ENCODE data around the gene CLECL1. TPM values are rescaled to one million over a fixed set of nuclear protein-coding genes. Genes with fewer than 3 reads are reported as not detected.

Gene CLECL1
- total RNA-seq, 1 donor from 2014 or later, result not detected

GRCh38 chr12:9755567-9755966 is 22.7 kb upstream of the CLECL1 start:
- Mint-ChIP-seq H3K36me3 (ENCODE audit: low read depth, unreplicated experiment) (no peaks in the 10 kb centered on the region), H3K4me1 (ENCODE audit: low read depth, unreplicated experiment) (no peaks in the 10 kb centered on the region), H3K9me3 (ENCODE audit: unreplicated experiment) (no peaks in the 10 kb centered on the region), H3K4me3 (ENCODE audit: unreplicated experiment) (no peak overlapping the region), H3K27me3 (ENCODE audit: low read depth, unreplicated experiment) (no peaks in the 10 kb centered on the region), H3K27ac (ENCODE audit: unreplicated experiment) (no peak overlapping the region)
- Histone ChIP-seq H3K79me2 (ENCODE audit: insufficient read depth, low read length) (no peaks in the 10 kb centered on the region), H3K9ac (ENCODE audit: low read length) (no peak overlapping the region), H3K4me3 (ENCODE audit: insufficient read depth, low read depth, low read length) (no peak overlapping the region), H3K9me3 (ENCODE audit: insufficient read depth, low read depth, low read length) (no peaks in the 10 kb centered on the region), H3K4me2 (ENCODE audit: low read length) (no peak overlapping the region), H3K4me1 (ENCODE audit: insufficient read depth, low read length) (no peaks in the 10 kb centered on the region), H3K27me3 (ENCODE audit: insufficient read depth, low read length) (no peaks in the 10 kb centered on the region), H2AFZ (ENCODE audit: low read depth, low read length) (no peak overlapping the region), H4K20me1 (ENCODE audit: insufficient read depth, low read length) (no peaks in the 10 kb centered on the region), H3K27ac (ENCODE audit: low read depth, low read length) (no peak overlapping the region), H3K36me3 (ENCODE audit: insufficient read depth, low read length) (no peaks in the 10 kb centered on the region)
- DNase-seq (ENCODE audit: low read depth) (no peak), FAIRE-seq (no peak)
- no peak for TF ChIP-seq EZH2 (IDR thresholded peaks at IDR 0.05; ENCODE audit: insufficient read depth, low read length)

- Histone ChIP-seq H4K20me1 (ENCODE audit: insufficient read depth, low read length) (no peaks in the 10 kb centered on the region), H3K4me2 (ENCODE audit: low read length) (no peak overlapping the region), H3K36me3 (ENCODE audit: insufficient read depth, low read length) (no peaks in the 10 kb centered on the region), H3K79me2 (ENCODE audit: insufficient read depth, low read length) (no peaks in the 10 kb centered on the region), H3K9ac (ENCODE audit: low read length) (no peak overlapping the region), H2AFZ (ENCODE audit: low read depth, low read length) (no peak overlapping the region), H3K27ac (ENCODE audit: low read depth, low read length) (no peak overlapping the region), H3K4me3 (ENCODE audit: insufficient read depth, low read depth, low read length) (no peak overlapping the region), H3K9me3 (ENCODE audit: insufficient read depth, low read depth, low read length) (no peaks in the 10 kb centered on the region), H3K4me1 (ENCODE audit: insufficient read depth, low read length) (no peaks in the 10 kb centered on the region), H3K27me3 (ENCODE audit: insufficient read depth, low read length) (no peaks in the 10 kb centered on the region)
- Mint-ChIP-seq H3K4me3 (ENCODE audit: unreplicated experiment) (no peak overlapping the region), H3K36me3 (ENCODE audit: low read depth, unreplicated experiment) (no peaks in the 10 kb centered on the region), H3K27me3 (ENCODE audit: low read depth, unreplicated experiment) (no peaks in the 10 kb centered on the region), H3K9me3 (ENCODE audit: unreplicated experiment) (no peaks in the 10 kb centered on the region), H3K4me1 (ENCODE audit: low read depth, unreplicated experiment) (no peaks in the 10 kb centered on the region), H3K27ac (ENCODE audit: unreplicated experiment) (no peak overlapping the region)
- TF ChIP-seq CTCF (IDR thresholded peaks at IDR 0.05; ENCODE audit: insufficient read depth, low read depth, low read length) (no peak), EZH2 (IDR thresholded peaks at IDR 0.05; ENCODE audit: insufficient read depth, low read length) (no peak)
- FAIRE-seq (no peak), DNase-seq (ENCODE audit: low read depth) (no peak)
These were observed 22.1 kb upstream of the CLECL1 start for GRCh38 chr12:9755035-9755434.

- no peaks in the 10 kb centered on the region for H3K27me3 Mint-ChIP-seq (ENCODE audit: low read depth, unreplicated experiment)
- Histone ChIP-seq H3K9ac (ENCODE audit: low read length) (no peak overlapping the region), H3K4me1 (ENCODE audit: insufficient read depth, low read length) (no peaks in the 10 kb centered on the region), H3K36me3 (ENCODE audit: insufficient read depth, low read length) (no peaks in the 10 kb centered on the region), H3K27ac (ENCODE audit: low read depth, low read length) (no peak overlapping the region), H3K9me3 (ENCODE audit: insufficient read depth, low read depth, low read length) (no peaks in the 10 kb centered on the region), H2AFZ (ENCODE audit: low read depth, low read length) (no peak overlapping the region), H4K20me1 (ENCODE audit: insufficient read depth, low read length) (no peaks in the 10 kb centered on the region), H3K79me2 (ENCODE audit: insufficient read depth, low read length) (no peaks in the 10 kb centered on the region), H3K4me2 (ENCODE audit: low read length) (no peak overlapping the region), H3K27me3 (ENCODE audit: insufficient read depth, low read length) (no peaks in the 10 kb centered on the region), H3K4me3 (ENCODE audit: insufficient read depth, low read depth, low read length) (no peak overlapping the region)
- DNase-seq (ENCODE audit: low read depth) (no peak), FAIRE-seq (no peak)
- no peaks in the 10 kb centered on the region for H3K4me1 Mint-ChIP-seq (ENCODE audit: low read depth, unreplicated experiment)
- H3K9me3 Mint-ChIP-seq (ENCODE audit: unreplicated experiment), result no peaks in the 10 kb centered on the region
- no peak overlapping the region for H3K4me3 Mint-ChIP-seq (ENCODE audit: unreplicated experiment)
- H3K36me3 Mint-ChIP-seq (ENCODE audit: low read depth, unreplicated experiment), result no peaks in the 10 kb centered on the region
- TF ChIP-seq CTCF (IDR thresholded peaks at IDR 0.05; ENCODE audit: insufficient read depth, low read depth, low read length) (no peak), EZH2 (IDR thresholded peaks at IDR 0.05; ENCODE audit: insufficient read depth, low read length) (no peak)
- H3K27ac Mint-ChIP-seq (ENCODE audit: unreplicated experiment), result no peak overlapping the region
These were observed 21.4 kb upstream of the CLECL1 start for GRCh38 chr12:9754099-9754927.

Data from astrocyte (in vitro differentiated cells and primary cell).